Measurements from ENCODE around the gene TMCC3. TPM values are rescaled to one million over a fixed set of nuclear protein-coding genes. Genes with fewer than 3 reads are reported as not detected.
A peak's percentile ranks its signal among the peaks of the same experiment; 100 is the strongest.
"Not testable (repeated sequence)": the region's sequence is repeated elsewhere in the genome, so short reads cannot be mapped to it uniquely, and the experiment has no call there.

The TMCC3 gene
- total RNA-seq, 1 donor, result 0.72 TPM

- TF ChIP-seq CTCF (IDR thresholded peaks at IDR 0.05; ENCODE audit: insufficient read depth, low read length), result no peak
- DNase-seq (ENCODE audit: low read depth), result no peak
Observed at GRCh38 chr12:94609917-94610443, 40.4 kb downstream of the TMCC3 start.

DNA sequence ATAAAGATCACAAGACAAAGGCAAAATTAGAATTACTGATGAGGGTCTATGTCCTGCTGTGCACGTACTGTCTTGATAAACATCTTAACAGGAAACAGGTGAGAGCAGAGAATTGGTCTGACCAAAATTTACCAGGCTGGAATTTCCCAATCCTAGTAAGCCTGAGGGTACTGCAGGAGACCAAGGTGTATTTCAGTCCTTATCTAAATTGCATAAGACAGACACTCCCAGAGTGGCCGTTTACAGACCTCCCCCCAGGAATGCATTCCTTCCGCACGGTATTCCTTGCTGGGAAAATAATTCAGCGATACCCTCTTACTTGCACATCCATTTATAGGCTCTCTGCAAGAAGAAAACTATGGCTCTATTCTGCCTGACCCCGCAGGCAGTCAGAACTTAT, 43.5 kb downstream of the TMCC3 start:
- H3K4me3 ChIP-seq (ENCODE audit: low read depth, low read length), result not testable (repeated sequence)

More at GRCh38 chr12:94609917-94610443, 40.4 kb downstream of the TMCC3 start:
- H3K4me3 ChIP-seq (ENCODE audit: low read depth, low read length), result no peak overlapping the region

GRCh38 chr12:94604366-94604698, 46.0 kb downstream of the TMCC3 start:
- TF ChIP-seq CTCF (IDR thresholded peaks at IDR 0.05; ENCODE audit: insufficient read depth, low read length), result no peak
- H3K4me3 ChIP-seq (ENCODE audit: low read depth, low read length), result no peak overlapping the region
- no peak for DNase-seq (ENCODE audit: low read depth)

More for the DNA sequence above, 43.5 kb downstream of the TMCC3 start:
- not testable (repeated sequence) for DNase-seq (ENCODE audit: low read depth)

- H3K4me3 ChIP-seq (ENCODE audit: low read depth, low read length), result no peak overlapping the region
- peak; percentile 11 for DNase-seq (ENCODE audit: low read depth)
- peak; percentile 62 for TF ChIP-seq CTCF (IDR thresholded peaks at IDR 0.05; ENCODE audit: insufficient read depth, low read length)
Observed at GRCh38 chr12:94603434-94604365, 46.7 kb downstream of the TMCC3 start.

GRCh38 chr12:94602024-94602423, 48.3 kb downstream of the TMCC3 start:
- DNase-seq (ENCODE audit: low read depth), result no peak
- no peak for TF ChIP-seq CTCF (IDR thresholded peaks at IDR 0.05; ENCODE audit: insufficient read depth, low read length)
- no peak overlapping the region for H3K4me3 ChIP-seq (ENCODE audit: low read depth, low read length)

DNA sequence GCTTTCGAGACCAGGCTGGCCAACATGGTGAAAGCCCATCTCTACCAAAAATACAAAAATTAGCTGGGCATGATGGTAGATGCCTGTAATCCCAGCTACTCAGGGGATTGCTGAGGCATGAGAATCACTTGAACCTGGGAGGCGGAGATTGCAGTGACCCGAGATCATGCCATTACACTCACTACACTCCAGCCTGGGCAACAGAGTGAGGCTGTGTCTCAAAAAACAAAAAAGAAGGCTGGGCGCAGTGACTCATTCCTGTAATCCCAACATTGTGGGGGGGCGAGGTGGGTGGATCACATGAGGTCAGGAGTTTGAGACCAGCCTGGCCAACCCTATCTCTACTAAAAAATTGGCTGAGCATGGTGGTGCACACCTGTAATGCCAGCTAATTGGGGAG, 49.0 kb downstream of the TMCC3 start:
- not testable (repeated sequence) for DNase-seq (ENCODE audit: low read depth); H3K4me3 ChIP-seq (ENCODE audit: low read depth, low read length)

- TF ChIP-seq CTCF (IDR thresholded peaks at IDR 0.05; ENCODE audit: insufficient read depth, low read length), result no peak
- H3K4me3 ChIP-seq (ENCODE audit: low read depth, low read length), result no peak overlapping the region
- DNase-seq (ENCODE audit: low read depth), result no peak
Observed at GRCh38 chr12:94599189-94599588, 51.2 kb downstream of the TMCC3 start.

DNA sequence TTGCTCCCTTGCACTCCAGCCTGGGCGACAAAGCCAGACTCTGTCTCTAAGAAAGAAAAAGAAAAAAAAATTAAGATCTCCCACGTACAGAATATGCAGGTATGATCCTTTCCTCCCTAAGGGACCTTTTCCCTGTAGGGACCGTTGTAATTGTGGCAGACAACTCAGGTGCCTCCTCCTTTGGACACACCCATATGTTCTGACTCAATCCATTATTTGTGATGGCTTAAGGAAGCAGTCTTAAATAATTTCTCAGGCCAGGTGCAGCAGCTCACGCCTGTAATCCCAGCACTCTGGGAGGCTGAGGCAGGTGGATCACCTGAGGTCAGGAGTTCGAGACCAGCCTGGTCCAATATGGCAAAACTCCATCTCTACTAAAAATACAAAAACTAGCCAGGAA, 53.1 kb downstream of the TMCC3 start:
- no peak for DNase-seq (ENCODE audit: low read depth)
- TF ChIP-seq CTCF (IDR thresholded peaks at IDR 0.05; ENCODE audit: insufficient read depth, low read length), result no peak
- no peak overlapping the region for H3K4me3 ChIP-seq (ENCODE audit: low read depth, low read length)

Data from fibroblast of the aortic adventitia (primary cell).